T1000 (cell line): Measurements from ENCODE around the gene UGGT2.
"Not testable (repeated sequence)": the region's sequence is repeated elsewhere in the genome, so short reads cannot be mapped to it uniquely, and the experiment has no call there.

Source experiments
- DNase-seq: peaks from one replicate; lab custom pipeline; 2025; ENCODE audit warnings: mixed read lengths; lab: John Stamatoyannopoulos, UW

Gene UGGT2

DNA sequence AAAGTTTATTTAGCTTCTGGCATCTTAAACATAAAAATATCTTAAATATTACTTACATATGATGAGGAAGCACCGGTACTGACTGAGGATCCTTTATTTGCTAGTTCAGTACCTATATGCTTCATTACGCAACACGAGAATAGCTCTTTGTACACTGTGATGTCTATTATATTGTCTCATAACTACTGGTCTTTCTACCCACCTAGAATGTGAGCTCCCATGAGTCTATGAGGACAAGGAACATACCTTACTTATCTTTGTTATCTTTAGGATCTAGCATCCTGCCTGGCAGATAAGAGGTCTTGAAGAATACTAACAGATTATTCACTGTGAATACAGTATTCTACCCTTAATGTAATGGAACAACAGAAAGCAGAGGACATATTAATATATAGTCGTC is 251.4 kb downstream of the UGGT2 start:
- no peak for DNase-seq

DNA sequence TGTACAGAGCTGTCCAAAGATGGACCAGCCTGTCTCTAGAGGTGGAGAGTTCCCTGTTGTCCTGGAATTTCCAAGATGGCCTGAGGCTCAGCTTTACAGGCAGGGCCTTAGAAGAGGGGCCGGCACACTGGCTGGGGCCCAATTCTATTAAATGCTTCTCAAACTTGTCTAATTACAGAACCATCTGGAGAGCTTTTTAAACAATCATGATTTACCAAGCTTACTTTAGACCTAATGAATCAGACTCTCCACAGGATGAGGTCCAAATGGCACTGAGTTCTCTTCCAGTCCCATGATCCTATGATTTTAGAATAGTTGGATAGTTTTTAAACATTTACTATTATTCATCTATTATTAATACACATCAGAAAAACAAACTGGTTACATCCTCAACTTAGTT is 252.8 kb downstream of the UGGT2 start:
- no peak for DNase-seq

DNA sequence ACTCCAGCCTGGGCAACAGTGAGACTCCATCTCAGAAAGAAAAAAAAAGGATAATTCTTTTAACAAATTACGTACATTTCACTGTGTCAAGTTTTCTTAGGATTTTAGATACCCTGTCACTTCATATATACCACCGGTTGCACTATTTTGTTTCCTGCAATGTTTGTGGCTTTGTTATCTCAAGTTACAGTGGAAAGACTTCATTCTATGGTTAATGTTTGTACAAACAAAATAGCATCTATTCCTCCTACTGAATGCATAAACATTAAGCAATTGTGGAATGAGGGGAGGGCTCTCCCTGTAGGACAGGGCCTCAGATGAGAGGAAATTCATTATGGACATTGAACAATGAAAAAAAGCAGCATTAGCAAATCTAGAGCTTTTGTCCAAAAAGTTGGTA is 256.2 kb downstream of the UGGT2 start:
- DNase-seq: no peak

DNA sequence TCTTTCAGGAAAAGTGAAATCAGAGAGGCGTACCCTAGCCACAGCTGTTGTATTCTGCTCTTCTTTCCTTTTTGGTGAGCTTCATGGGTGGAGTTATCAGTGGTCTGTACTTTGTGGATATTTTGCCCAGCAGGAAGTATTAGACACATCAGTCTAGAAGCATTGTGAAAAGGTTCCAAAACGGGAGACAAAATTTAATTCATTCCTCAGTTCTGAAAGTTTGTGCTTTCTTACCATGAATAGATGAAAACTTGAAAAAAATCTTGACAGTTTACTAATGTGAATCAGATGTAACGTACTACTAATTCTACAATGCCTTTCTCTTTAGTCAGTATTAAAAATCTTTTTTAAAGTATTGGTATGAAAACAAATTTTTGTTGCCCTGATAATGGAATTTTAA is 259.4 kb downstream of the UGGT2 start:
- DNase-seq: no peak

DNA sequence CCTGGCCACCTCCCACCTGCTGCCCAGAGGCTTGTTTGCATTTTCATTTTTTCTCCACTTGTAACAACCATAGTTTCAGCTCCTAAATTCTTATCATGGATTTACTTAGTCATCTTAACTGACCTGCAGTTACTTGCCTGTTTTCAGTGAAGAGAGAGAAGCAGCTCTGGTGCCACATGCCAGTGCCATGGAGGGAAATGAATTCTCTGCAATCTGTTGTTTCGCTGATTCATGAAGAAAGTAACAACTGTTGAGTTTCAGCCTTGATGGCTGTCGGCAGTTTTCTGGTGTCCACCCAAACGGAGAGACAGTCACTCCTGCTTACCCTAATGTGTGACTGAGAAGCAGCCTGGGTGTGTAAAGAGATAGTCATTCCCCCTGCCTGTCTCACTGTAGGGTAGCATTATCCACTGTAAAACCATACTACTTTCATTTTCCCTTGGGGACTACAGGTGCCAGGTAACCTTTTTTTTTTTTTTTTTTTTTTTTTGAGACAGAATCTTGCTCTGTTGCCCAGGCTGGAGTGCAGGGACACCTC is 260.1 kb downstream of the UGGT2 start:
- no peak for DNase-seq

DNA sequence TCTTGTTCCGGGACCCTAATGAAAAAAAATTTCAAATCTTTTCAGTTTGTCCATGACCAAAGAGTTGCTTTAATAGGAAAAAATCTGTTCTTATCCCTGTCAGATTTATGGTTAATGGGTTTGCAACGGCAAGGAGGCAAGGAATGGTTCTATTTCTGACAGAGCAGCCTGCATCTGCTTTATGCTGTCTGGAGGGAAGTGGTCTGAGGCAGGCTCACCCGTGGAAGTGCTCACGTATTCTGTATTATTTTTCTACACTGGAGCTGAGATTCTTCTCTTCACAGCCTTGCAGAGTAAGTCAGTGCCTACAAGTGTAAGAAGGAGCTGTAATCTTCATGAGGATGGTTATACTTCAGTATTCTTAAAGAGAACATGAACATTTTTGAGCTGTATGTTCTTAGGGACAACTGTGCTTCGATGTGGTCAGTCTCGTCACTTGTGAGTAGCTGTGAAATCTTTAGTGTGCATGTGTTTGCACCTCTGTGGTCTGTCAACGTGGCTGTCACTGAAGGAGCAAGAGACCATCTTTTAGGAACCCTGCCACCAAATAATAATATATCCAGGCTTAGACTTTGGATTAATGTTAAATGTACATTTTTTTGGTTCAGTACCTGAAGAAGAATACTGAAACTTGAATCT is 262.0 kb downstream of the UGGT2 start:
- DNase-seq: no peak

DNA sequence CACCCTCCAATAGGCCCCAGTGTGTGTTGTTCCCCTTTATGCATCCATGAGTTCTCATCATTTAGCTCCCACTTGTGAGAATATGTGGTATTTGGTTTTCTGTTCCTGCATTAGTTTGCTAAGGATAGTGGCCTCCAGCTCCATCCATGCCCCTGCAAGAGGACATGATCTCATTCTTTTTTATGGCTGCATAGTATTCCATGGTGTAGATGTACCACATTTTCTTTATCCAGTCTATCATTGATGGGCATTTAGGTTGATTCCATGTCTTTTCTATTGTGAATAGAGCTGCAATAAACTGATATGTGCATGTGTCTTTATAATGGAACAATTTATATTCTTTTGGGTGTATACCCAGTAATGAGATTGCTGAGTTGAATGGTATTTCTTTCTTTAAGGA is 263.9 kb downstream of the UGGT2 start:
- not testable (repeated sequence) for DNase-seq

DNA sequence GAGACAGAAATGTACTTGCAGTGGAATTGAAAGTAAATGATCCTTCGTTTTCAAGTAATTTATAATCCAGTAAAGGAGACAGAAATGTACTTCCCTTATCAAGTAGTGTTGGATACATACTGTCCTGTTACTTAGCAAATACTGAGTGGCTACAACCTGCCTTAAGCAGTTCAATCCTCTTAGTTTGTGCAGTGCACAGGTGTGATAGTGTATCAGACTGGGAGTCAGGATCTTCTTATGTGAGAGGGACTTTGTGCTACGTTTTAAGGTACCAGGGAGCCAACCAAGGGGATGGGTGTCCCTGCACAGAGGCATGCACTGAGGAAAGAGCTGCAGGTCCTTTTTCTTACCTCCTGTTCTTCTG is 265.1 kb downstream of the UGGT2 start:
- DNase-seq: no peak

DNA sequence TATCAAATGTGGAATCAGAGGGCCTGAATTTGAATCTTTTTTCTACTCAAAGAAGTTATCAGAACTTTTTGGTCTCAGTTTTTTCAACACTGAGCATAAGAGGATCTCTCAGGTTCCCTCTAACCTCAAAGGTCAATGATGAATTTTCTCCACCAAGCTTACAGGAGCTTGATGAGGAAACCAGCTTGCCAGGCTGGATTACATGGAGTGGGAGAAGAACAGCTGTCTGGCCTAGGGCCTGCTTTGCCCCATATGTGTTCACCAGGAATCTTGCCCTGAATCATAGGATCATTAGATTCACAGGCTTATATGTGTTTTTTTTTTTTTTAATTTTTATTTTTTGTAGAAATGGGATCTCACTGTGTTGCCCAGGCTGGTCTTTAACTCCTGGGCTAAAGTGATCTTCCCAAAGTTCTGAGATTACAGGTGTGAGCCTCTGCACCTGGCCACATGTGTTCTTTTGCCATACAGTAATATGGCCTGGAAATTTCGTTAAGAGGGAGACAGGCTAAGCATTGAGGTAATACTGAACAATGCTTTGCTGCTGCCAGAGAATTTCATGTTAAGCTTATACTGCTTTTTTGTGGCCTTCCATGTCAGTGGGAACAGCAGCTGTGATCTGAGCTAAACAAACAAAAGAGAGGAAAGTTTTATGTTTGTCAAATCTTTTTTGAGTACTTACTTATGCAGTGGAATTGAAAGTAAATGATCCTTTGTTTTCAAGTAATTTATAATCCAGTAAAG is 265.7 kb downstream of the UGGT2 start:
- no peak for DNase-seq

DNA sequence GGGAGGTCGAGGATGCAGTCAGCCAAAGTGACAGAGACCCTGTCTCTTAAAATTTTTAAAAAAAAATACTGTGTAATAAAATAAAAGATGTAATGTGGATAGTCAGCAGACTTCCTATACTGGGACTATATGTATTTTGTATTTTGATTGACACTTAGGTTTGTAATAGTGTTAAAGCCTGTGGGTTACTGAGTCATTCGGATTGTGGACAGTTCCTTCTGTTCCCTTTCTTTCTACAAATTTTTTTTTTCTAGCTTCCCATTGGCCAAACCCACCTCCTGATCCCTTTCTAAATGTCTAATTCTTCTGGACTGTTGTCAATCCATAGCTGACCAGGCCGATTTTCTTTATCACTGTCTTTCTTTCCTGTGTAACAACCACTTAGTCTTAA is 268.3 kb downstream of the UGGT2 start:
- no peak for DNase-seq

DNA sequence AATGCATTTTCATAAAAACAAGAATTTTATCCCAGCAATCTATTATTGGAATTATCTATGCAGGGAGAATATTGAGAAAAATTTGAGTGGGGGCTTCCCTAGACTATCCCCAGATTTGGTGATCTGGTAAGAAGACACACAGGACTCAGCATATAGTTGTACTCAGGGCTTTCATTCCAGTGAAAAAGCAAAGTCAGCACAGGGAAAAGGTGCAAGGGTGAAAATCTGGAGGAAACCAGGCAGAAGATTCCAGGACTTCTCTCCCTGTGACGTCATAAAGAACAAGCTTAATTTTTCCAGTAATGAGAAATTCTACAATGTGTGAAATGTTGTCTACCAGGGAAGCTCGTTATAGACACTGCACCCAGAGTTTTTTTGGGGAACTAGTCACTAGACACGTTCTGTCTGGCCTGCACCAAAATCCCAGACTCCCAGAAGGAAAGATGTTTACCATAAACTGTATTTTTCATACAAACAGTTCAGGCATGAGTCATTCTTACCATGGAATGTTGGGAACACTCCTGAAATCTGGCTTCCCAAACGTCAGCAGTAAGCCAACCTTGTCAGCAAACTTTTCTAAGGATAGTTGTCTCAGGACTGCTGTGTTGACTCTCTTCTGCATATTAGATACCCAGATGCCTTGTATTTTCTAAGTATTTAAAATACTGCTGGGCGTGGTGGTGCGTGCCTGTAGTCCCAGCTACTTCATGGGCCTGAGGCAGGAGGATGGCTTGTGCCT is 268.9 kb downstream of the UGGT2 start:
- DNase-seq: peak; percentile 6

DNA sequence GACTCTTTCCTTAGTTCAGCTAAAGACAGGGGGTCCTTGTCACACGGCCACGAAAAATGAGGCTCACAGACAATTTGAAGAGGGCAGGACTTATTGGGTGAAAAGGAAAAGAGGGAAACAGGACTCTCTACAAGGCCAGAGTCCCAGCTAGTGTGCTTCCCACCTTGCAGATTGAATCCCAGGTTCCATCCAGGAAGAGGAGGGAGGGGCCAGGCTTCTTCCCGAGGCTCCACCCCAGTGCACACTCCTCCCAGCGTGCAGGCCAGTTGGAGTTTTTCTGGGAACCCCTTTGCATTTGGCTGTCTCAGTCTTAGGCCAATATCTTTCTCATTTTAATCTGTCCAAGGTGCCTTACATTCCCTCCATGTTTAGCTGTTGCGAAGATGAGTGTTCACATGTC is 269.5 kb downstream of the UGGT2 start:
- DNase-seq: no peak

DNA sequence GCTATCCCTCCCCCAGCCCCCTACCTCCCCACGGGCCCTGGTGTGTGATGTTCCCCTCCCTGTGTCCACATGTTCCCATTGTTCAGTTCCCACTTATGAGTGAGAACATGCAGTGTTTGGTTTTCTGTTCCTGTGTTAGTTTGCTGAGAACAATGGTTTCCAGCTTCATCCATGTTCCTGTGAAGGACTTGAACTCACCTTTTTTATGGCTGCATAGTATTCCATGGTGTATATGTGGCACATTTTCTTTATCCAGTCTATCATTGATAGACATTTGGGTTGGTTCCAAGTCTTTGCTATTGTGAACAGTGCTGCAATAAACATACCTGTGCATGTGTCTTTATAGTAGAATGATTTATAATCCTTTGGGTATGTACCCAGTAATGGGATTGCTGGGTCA is 271.3 kb downstream of the UGGT2 start:
- DNase-seq: not testable (repeated sequence)

DNA sequence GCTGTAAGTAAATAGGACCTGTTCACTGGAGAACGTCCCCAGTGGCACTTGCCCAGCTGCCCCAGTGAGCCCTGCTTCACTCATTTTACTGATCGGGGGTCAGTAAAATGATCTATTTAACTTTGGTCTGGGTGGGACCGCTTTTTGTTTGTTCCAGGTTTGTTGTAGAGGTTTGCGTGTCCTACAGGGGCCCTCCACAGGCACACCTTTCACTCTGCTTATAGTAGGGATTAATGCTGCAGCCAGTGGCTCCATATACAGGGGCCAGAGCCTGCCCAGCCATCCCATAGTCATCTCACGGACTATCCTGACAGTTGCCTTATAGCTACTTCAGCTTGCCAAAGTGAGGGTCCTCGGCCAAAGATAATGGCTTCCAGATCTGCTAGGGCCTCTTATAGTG is 272.2 kb downstream of the UGGT2 start:
- DNase-seq: no peak

DNA sequence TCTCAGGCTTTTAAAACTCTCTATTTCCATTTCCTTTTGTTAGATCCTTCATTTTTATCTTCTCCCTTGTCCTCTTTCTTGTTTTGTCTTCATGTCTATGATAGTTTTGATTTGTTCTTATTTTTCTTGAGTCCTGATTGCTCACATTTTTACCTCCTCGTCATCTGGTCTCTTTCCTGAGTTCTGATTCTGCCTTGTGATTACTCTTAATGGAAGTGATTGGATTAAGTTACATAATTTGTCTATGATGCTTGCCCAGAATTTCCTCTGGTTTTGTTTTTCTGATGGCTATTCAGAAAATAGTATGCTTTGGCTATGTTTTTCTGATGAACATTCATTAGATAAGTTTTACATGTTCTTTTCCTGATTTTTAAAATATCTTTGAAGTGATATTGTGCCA is 273.7 kb downstream of the UGGT2 start:
- no peak for DNase-seq

DNA sequence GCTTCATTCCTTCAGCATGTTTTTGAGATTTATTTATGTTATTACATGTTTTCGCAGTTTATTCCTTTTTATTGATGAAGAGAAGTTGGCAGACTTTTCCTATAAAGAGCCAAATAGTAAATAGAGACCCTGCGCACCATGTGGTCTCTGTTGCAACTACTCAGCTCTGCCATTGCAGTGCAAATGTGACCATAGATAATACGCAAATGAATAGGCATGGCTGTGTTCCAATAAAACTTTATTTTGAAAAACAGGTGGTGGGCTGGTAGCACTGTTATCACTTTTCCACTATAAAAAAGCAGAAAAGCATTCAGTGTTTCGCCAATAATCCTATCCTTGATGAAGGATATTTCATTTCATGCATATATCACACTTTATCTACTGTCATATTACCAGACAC is 281.3 kb downstream of the UGGT2 start:
- DNase-seq: no peak

DNA sequence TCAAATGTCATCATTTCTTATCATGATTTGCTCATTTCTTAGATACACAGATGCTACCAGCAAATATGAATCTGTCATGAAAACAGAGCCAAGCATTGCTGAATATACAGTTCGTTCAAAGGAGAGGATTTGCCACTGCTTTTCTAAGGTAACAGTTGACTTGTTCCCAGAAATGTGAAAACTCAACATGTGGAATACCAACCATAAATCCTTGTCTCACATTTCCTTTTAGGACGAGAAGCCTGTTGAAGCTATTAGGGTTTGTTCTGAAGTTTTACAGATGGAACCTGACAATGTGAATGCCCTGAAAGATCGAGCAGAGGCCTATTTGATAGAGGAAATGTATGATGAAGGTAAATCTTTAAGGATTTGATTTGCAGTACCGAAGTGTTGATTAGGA is 289.6 kb downstream of the UGGT2 start:
- no peak for DNase-seq

DNA sequence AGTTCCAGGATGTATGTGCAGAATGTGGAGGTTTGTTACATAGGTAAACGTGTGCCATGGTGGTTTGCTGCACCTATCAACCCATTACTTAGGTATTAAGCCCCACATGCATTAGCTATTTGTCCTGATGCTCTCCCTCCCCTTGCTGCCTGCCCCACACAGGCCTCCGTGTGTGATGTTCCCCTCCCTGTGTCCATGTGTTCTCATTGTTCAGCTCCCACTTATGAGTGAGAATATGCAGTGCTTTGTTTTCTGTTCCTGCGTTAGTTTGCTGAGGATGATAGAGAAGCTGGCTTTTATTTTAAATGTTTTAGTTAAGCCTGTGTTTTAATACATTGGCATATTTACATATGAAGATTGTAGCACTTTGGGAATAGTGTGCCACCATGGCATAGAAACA is 290.6 kb downstream of the UGGT2 start:
- not testable (repeated sequence) for DNase-seq

DNA sequence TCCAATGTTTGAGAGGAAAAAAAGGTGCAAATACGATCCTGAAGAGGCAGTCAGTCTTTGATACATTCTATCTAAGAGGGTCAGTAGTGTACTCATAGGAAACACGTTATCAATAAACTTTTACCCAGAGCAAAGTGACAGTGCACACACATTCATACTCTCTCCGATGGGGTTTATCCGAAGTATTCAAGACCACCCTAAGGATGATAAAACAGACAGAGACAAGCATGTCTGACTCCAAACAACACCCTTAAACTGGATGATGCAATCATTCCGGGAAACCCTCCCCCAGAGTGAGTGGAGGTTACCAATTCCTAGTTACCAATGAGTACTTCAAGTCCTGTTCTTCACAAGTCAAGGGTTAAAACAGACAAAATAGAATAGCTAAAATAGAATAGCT is 297.1 kb downstream of the UGGT2 start:
- DNase-seq: no peak

DNA sequence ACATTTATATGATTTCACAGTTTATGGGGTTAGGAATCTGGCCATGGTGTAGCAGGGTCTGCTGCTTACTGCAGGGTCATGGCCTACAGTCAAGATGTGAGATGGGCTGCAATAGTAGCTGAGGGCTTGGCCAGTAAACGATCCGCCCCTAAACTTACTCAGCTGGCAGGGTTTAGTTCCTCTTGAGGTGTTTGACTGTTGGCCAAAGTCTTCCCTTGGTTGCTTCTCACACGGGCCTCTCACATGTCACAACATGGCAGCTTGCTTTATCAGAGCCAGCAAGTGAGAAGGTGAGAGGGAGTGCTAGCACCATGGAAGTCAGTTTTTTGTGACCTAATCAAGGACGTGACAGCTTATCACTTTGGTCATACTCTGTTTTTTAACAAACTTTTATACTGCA is 299.1 kb downstream of the UGGT2 start:
- no peak for DNase-seq

DNA sequence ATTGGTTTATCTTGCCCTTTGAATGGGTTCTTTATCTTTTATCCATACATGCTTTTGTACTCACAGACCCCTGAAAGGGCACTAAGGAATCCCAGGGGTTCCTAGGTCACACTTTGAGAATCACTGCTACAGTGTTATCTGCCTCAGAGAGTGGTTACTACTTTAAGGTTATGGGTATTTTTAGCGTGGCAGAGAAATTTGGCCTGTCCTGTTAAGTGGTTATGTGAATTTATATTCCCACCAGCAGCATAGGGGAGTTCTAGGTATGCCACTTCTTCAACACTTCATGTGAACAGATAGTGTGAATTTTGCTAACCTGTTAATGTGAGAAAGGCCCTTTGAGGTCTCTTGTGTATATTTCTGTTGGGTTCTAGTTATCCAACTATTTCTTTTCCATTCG is 300.5 kb downstream of the UGGT2 start:
- no peak for DNase-seq
